Psoas muscle (tissue), 8 donors: Measurements from ENCODE around the gene PLEKHA8. TPM values are rescaled to one million over a fixed set of nuclear protein-coding genes. Genes with fewer than 3 reads are reported as not detected.

Experiments used
- ATAC-seq, 4 donors: fragments of 200-7000 bp; cut with Tn5 transposase; one replicate each; pipeline ENCODE4 v1.9.1; 2020; ENCODE audit warnings: moderate library complexity in 3 of 4, mild to moderate bottlenecking in 2 of 4
- DNase-seq, 2 donors: peaks; one replicate each; pipeline ENCODE4 v3.0.0-alpha.2; 2020
- H3K27ac ChIP-seq: fragments of 200-600 bp; one replicate; pipeline ENCODE4 v1.8.0; 2022
- H3K27me3 ChIP-seq, 3 donors: fragments of 200-600 bp in 1 of 3; one replicate each; pipeline versions ENCODE4 v1.6.1 to v1.8.0; 2013 to 2022; ENCODE audit warnings: low read length in 2 of 3, mild to moderate bottlenecking in 2 of 3, moderate library complexity in 1 of 3; ENCODE audit not compliant: insufficient read depth in 3 of 3
- H3K36me3 ChIP-seq, 2 donors: fragments of 200-600 bp in 1 of 2; one replicate each; pipeline versions ENCODE4 v1.6.1 to v1.8.0; 2013 to 2022; ENCODE audit warnings: low read depth in 1 of 2, mild to moderate bottlenecking in 1 of 2, moderate library complexity in 1 of 2; ENCODE audit not compliant: insufficient read depth in 1 of 2
- H3K4me1 ChIP-seq: fragments of 200-600 bp; one replicate; pipeline ENCODE4 v1.8.0; 2022
- H3K4me3 ChIP-seq: fragments of 200-600 bp; one replicate; pipeline ENCODE4 v1.8.0; 2022; ENCODE audit warnings: mild to moderate bottlenecking
- H3K9me3 ChIP-seq: fragments of 200-600 bp; one replicate; pipeline ENCODE4 v1.8.0; 2022
- WGBS, 3 donors: extraction: QIAGEN DNeasy Blood & Tissue Kit; methylation state at CpG; one replicate each; pipeline versions ENCODE4 v1.1.6 to v1.1.7; 2013; 5-methylcytosine and 5-hydroxymethylcytosine counted together
- intact Hi-C, 2 donors: fragments of 100-400 bp; cut with DNase I; formaldehyde crosslinking; loops; one replicate each; pipeline versions ENCODE4 v1.11.0 to v1.14.2; 2022
- long read RNA-seq, 2 donors: library from polyadenylated mRNA; unstranded; transcript quantifications; one replicate each; pipeline ENCODE4 v2.0.0, GENCODE V29; 2021
- polyA plus RNA-seq, 3 donors: library from polyadenylated mRNA; stranded (reverse); fragments of 200-250 nt; gene quantifications; one replicate each; pipeline ENCODE4 v1.2.3, GENCODE V29; 2013
- total RNA-seq, 4 donors: library from RNA; stranded (reverse); fragmentation: NEBNext Ultra II Directional in 2 of 4; extraction: Animal tissue kit (Norgen Biotek cat#: 25700) in 2 of 4; gene quantifications; one replicate each; pipeline versions ENCODE4 v1.2.1 to v1.2.4, GENCODE V29; 2021 to 2023
- TF ChIP-seq, protein P1 (sequence below): fragments of 200-600 bp; IDR thresholded peaks from one replicate; pipeline ENCODE4 v1.8.0; 2022; ENCODE audit warnings: antibody characterized with exemption
- donor health status: healthy with polysubstance abuse.
- donor health status: DM: no; HTN: no; CAD: no; lungs with moderate emphysema.
- donor health status: Bipolar disorder and iron deficiency.
- donor health status: healthy.
- donor health status: DM: yes; HTN: yes; CAD: no.
- donor health status: DM: no; HTN: no; CAD: no.
- donor health status: DM: no; HTN: no; CAD: no.
- donor health status: DM: yes; HTN: yes; CAD: no.

PLEKHA8 gene, protein sequence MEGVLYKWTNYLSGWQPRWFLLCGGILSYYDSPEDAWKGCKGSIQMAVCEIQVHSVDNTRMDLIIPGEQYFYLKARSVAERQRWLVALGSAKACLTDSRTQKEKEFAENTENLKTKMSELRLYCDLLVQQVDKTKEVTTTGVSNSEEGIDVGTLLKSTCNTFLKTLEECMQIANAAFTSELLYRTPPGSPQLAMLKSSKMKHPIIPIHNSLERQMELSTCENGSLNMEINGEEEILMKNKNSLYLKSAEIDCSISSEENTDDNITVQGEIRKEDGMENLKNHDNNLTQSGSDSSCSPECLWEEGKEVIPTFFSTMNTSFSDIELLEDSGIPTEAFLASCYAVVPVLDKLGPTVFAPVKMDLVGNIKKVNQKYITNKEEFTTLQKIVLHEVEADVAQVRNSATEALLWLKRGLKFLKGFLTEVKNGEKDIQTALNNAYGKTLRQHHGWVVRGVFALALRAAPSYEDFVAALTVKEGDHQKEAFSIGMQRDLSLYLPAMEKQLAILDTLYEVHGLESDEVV
- total RNA-seq (1 to 10 TPM; 3.7 to 4.0 (median 3.7) TPM), polyA plus RNA-seq (1 to 10 TPM; 1.3 to 3.0 (median 1.5) TPM)
- long read RNA-seq, donor 1, partial matches to known transcripts: 1 of 3 reads
- long read RNA-seq, donor 1, other reads (novel, unspliced or antisense): 1 of 3 reads
- long read RNA-seq, donor 2, full-length matches to known transcripts: 2 of 5 reads
- long read RNA-seq, donor 2, partial matches to known transcripts: 0 of 5 reads
- long read RNA-seq, donor 2, other reads (novel, unspliced or antisense): 3 of 5 reads

DNA sequence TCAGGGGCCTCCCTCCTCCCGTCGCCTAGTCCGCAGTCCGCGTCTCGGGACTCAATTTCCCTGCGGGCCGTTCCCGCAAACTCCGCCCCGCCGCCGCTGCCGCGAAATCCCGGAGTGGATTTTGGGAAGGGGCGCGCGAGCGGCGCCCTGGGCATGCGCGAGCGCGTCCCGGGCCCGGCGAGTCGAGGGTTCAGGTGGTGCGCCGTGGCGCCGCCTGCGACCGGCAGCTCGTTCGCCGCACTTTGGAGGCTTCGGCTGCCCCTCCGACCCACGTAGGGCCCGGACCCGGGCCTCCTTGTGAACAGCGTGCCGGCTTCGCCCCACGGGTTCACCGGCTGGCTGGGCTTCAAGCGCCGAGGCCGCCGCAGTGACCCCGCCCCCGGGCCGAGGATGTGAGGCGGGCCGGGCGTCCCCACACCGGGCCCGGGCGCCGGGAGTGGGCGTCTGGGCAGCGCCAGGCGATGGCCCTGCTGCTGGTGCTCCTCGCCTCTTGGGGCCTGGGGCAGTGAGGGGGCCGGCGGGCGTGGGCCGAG lies at the start of gene PLEKHA8:
Gene PLEKHA8, plus strand, starts transcription at position 197 of the 533 bp plus-strand sequence. CDS start 351 bp downstream, outside the sequence.
- ATAC-seq: peak; percentile 76 to 83 (median 82)
- TF ChIP-seq, protein P1, sequence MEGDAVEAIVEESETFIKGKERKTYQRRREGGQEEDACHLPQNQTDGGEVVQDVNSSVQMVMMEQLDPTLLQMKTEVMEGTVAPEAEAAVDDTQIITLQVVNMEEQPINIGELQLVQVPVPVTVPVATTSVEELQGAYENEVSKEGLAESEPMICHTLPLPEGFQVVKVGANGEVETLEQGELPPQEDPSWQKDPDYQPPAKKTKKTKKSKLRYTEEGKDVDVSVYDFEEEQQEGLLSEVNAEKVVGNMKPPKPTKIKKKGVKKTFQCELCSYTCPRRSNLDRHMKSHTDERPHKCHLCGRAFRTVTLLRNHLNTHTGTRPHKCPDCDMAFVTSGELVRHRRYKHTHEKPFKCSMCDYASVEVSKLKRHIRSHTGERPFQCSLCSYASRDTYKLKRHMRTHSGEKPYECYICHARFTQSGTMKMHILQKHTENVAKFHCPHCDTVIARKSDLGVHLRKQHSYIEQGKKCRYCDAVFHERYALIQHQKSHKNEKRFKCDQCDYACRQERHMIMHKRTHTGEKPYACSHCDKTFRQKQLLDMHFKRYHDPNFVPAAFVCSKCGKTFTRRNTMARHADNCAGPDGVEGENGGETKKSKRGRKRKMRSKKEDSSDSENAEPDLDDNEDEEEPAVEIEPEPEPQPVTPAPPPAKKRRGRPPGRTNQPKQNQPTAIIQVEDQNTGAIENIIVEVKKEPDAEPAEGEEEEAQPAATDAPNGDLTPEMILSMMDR: no peak
- Histone ChIP-seq H3K27ac (peak within 1 kb of the TSS; percentile 94), H3K27me3 (no peaks in the 10 kb centered on the region), H3K36me3 (no peaks in the 10 kb centered on the region), H3K4me1 (peaks cover 38% of the 10 kb centered on the region), H3K9me3 (no peaks in the 10 kb centered on the region), H3K4me3 (peak within 1 kb of the TSS; percentile 94)
- intact Hi-C loops: loop anchor here in 1 of 2 donors (5.0 kb wide), 2 partner anchors 34 to 221 kb away; partner anchors contain the start of gene WIPF3
- 0 to 1% (median 0%) methylated on average over 57 to 70 of the region's 70 CpGs for WGBS, 3 donors
- peak; percentile 89 to 92 for DNase-seq

GRCh38 chr7:29980151-29980550 lies 48.1 kb upstream of the PLEKHA8 start:
- Histone ChIP-seq H3K4me1 (no peaks in the 10 kb centered on the region), H3K9me3 (no peaks in the 10 kb centered on the region), H3K27ac (no peak overlapping the region), H3K36me3 (no peaks in the 10 kb centered on the region), H3K4me3 (no peak overlapping the region), H3K27me3 (peaks cover 0 to 3% (median 0%) of the 10 kb centered on the region in 3 donors)
- TF ChIP-seq, protein P1: no peak
- intact Hi-C loops: no loop called here
- DNase-seq (no peak), ATAC-seq (no peak)

DNA sequence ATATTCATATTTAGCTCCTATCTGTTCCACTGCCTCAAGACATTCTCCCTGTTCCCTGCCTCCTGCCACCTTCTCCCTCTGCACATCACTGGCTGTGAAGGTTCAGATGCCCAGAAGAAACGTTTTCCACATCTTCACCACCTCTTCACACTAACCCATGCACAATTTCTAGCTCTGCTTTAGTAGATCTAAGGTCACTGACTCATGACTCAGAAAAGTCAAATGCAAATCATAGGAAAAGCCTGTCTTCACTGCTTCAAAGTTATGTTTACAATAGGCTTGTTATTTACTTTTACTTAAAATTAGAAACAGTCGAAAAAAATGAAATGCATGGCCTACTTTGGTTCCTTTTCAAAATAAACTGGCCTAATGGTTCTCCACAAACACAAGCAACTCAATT lies 41.1 kb upstream of the PLEKHA8 start:
- Histone ChIP-seq H3K27ac (no peak overlapping the region), H3K36me3 (no peaks in the 10 kb centered on the region), H3K9me3 (no peaks in the 10 kb centered on the region), H3K4me1 (no peaks in the 10 kb centered on the region), H3K27me3 (peaks cover 0 to 42% (median 18%) of the 10 kb centered on the region in 3 donors), H3K4me3 (no peak overlapping the region)
- ATAC-seq: no peak
- TF ChIP-seq, protein P1: no peak
- intact Hi-C loops: no loop called here
- WGBS, 3 donors: 66 to 73% (median 70%) methylated on average over 2 of the region's 2 CpGs
- no peak for DNase-seq

GRCh38 chr7:29987811-29988317 lies 40.3 kb upstream of the PLEKHA8 start:
- WGBS, 3 donors: 65 to 69% (median 65%) methylated on average over 8 of the region's 8 CpGs
- peak in 1 of 4 donors; percentile 47 for ATAC-seq
- Histone ChIP-seq H3K36me3 (no peaks in the 10 kb centered on the region), H3K4me3 (peak overlapping the region; percentile 91), H3K27me3 (peaks cover 0 to 45% (median 18%) of the 10 kb centered on the region in 3 donors), H3K9me3 (peaks cover 3% of the 10 kb centered on the region), H3K27ac (peak overlapping the region; percentile 60), H3K4me1 (no peaks in the 10 kb centered on the region)
- intact Hi-C loops: no loop called here
- TF ChIP-seq, protein P1: no peak
- DNase-seq: no peak
